ENCODE data around the gene LMO1.
A peak's percentile ranks its signal among the peaks of the same experiment; 100 is the strongest.

LMO1 gene

GRCh38 chr11:8288166-8288772 is 24.6 kb upstream of the LMO1 start:
- DNase-seq, result no peak

GRCh38 chr11:8287703-8288102 is 24.0 kb upstream of the LMO1 start:
- no peak for DNase-seq

GRCh38 chr11:8287297-8287696 is 23.6 kb upstream of the LMO1 start:
- no peak for DNase-seq

GRCh38 chr11:8286886-8287285 is 23.2 kb upstream of the LMO1 start:
- no peak for DNase-seq

DNA sequence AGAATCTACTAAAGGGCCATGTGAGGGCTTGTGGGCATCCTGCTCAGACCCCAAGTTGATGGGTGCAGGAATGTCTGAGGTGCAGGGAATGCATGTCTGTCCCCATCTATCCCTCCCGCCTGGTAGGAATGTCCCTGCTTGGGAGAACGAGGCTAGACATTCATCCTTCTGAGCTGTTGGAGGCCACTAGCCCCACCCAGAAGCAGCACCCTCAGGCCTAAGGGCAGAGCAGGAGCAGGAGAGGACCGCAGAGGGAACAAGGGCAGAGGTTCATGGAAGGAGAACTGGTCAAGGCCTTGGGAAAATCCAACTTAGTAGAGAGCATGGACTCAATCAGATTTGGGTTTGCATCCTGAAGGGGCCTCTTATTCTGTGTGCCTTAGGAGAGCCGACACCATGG is 22.1 kb upstream of the LMO1 start:
- DNase-seq, result no peak

- no peak for DNase-seq
Measured at GRCh38 chr11:8285228-8285627, 21.6 kb upstream of the LMO1 start.

DNA sequence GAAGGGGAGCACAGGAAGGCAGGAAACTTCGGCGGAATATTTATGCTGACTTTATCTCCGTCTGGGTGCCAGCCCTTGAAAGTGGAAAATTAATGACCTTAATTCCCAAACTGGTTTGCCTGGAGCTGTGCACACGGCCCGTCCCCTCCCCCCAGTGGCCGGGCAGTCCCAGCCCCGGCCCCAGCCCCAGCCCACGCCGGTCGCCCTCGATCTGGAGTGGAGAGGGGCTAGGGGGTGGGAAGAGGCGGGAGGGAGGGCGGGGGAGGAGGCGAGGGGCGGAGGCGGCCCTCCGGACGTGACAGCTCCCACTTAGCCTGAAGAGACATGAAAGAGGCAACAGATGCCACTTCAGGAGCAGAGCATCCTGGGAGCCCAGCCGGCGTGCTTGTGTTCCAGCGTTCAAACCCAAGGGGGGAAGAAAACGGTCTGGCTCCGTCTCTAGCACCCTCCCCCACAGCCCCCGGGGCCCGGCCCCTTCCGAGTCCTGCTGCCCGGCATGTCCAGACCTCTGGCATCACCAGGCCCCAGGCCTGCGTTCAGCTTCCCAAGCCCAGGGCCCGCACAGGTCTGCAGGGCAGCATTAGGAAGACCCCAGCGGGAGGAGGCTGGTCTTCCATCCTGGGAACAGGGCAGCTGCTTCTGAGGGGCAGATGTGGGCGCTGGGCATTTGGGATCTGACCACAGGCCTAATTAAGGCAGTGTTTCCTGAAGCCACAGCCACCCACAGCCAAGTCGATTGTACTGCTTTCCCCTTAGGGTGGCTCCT is 20.0 kb upstream of the LMO1 start:
- no peak for DNase-seq

DNA sequence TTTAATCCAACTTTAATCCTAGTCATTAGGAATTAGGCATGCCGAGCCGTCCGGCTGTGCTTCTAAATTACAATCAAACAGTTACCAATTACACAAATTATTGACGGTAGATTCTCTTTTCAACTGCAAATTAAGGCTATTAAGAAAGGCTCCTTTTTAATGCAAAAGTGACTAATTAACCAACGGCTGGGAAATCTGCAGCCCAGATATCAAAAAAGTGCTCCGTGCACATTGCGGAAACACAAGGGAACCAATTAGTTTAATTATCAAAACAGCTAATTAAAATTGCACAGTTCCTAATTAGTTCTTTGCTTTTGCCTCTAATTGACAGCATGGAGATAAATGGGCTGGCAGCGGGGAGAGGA is 19.4 kb upstream of the LMO1 start:
- no peak for DNase-seq

- DNase-seq, result no peak
Measured at GRCh38 chr11:8282631-8283030, 19.0 kb upstream of the LMO1 start.

DNA sequence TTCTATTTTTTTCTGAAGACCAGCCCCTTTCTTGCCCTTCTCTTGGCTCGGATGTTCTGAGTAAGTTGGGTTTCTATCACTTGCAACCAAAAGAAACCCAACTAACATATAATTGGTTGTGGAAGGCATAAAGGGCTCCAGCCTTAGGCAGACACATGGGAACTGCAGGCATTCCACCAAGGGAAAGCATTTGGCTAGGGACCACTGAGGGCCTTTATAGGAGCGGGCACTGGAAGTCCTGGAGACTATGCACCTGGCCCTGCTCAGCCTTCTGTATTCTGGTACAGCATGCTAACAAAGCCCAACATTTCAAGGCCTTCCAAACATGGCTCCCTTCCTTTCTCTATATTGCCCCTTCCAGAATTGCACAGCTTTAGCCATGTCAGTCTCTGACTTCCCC is 17.6 kb upstream of the LMO1 start:
- no peak for DNase-seq

- DNase-seq, result no peak
Measured at GRCh38 chr11:8277691-8278090, 14.0 kb upstream of the LMO1 start.

- no peak for DNase-seq
Measured at GRCh38 chr11:8276528-8276927, 12.8 kb upstream of the LMO1 start.

GRCh38 chr11:8273287-8273686 is 9.6 kb upstream of the LMO1 start:
- no peak for DNase-seq

GRCh38 chr11:8271106-8271886 is 7.6 kb upstream of the LMO1 start:
- DNase-seq, result no peak

- DNase-seq, result no peak
Measured at GRCh38 chr11:8269636-8270035, 6.0 kb upstream of the LMO1 start.

GRCh38 chr11:8268530-8269400 is 5.1 kb upstream of the LMO1 start:
- no peak for DNase-seq

DNA sequence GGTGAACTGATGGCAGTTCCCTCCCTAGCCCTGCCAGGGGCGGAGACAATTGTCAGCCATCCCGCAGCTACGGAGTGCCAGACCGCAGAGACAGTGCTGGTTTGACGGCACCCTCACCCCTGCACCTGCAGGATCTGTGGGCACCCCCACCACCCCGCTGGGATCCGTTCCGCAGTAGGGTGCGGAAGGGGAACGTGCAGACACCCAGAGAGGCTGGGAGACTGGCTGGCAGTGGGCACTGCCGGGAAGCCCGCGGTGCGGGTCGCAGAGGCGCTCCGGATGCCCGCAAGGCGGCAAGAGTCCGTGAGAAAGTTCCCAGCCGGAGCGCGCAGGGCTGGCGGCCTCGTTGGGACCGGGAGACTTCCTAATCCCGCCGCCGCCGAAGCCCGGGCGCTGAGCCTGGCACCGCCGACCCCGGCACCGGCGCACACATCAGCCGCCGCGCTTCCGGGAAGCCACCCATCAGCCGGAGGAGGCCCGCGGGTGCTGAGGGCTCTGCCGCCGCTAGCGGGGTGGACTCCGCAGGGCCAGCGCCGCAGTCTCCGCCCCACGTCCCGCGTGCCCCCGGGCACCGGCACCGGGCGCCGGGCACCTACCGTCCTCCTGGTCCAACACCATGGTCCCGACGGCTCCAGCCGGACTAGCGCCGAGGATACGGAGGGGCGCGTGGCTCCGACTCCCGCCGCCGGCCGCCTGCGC is 4.3 kb upstream of the LMO1 start:
- peak; percentile 33 for DNase-seq

- DNase-seq, result no peak
Measured at GRCh38 chr11:8267280-8267679, 3.6 kb upstream of the LMO1 start.

DNA sequence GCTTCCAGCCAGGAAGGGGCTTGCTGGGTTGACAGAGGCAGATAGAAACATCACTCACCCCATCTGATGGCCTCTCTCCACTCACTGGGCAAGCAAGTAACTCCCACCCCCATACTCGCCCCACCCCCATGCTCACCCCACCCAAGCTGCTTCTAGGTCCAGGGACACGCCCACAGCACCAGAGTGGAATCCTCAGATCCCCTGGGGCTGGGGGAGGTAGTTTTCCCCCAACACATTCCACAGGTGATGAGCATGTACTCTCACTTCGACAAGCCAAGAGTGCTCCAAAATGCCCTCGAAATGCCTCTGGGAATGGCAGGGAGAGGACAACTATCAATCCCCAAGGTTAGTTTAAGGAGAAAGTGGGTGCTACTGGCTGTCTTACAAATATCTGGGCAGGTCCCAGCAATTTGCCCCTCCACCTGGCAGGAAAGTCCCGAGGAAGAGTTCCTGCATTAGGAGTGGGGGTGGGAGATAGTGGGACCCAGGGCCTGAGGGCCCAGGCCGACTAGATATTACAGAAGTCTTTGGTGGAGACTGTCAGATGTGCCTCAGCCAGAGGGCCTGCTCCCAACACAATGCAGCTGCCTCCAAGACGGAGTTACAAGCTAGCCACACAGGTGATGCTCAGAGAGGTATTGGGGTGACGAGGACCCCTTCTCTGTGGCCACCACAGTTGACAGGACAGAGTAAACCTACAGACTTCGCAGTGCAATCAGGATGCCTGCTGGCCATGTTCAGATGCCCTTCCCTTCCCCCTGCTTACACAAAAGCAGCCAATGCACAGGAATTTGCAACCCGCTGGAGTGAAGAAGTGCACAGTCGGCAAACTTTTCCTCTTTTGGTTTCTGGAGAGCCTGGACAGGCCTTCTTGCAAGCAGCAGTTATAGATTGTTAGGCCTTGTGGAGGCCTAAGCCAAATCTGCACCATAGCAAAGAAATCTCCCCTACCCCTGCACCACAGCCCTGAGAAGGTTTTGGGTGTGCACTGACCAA is 2.9 kb upstream of the LMO1 start:
- no peak for DNase-seq

- no peak for DNase-seq
Measured at GRCh38 chr11:8265681-8266241, 2.1 kb upstream of the LMO1 start.
